Measurements from ENCODE around the gene RELN.

GRCh38 chr7:103921692-103922091, 67.8 kb downstream of the RELN start:
- TF ChIP-seq EP300 (IDR thresholded peaks at IDR 0.05) (no peak), POLR2A (IDR thresholded peaks at IDR 0.05) (no peak)
